Effector memory CD8-positive, alpha-beta T cell (primary cell): ENCODE data around the gene PTPRK.

Experiments used
- ATAC-seq: fragments of 150-1000 bp; cut with Tn5 transposase; replicated peaks from 2 replicates; pipeline ENCODE4 v1.10.0; 2021; ENCODE audit warnings: mild to moderate bottlenecking, moderate library complexity
- DNase-seq, 3 experiments: peaks; one replicate each; pipeline ENCODE4 v3.0.0; 2021
- H3K27ac Mint-ChIP-seq, 2 donors: one replicate each; pipeline ENCODE4 v1.8.0; 2022; ENCODE audit warnings: mild to moderate bottlenecking in 2 of 2, mixed read lengths in 2 of 2, moderate library complexity in 2 of 2
- H3K27me3 Mint-ChIP-seq, 2 donors: one replicate each; pipeline ENCODE4 v1.8.0; 2022; ENCODE audit warnings: mixed read lengths in 2 of 2
- H3K36me3 Mint-ChIP-seq: one replicate; pipeline ENCODE4 v1.8.0; 2022; ENCODE audit warnings: mild to moderate bottlenecking, moderate library complexity, mixed read lengths; ENCODE audit not compliant: insufficient read depth
- H3K4me1 Mint-ChIP-seq, 2 donors: one replicate each; pipeline ENCODE4 v1.8.0; 2022; ENCODE audit warnings: low read depth in 2 of 2, mixed read lengths in 2 of 2
- H3K4me3 Mint-ChIP-seq, 2 donors: one replicate each; pipeline ENCODE4 v1.8.0; 2022; ENCODE audit warnings: mild to moderate bottlenecking in 2 of 2, mixed read lengths in 2 of 2, moderate library complexity in 2 of 2
- H3K9me3 Mint-ChIP-seq, 2 donors: one replicate each; pipeline ENCODE4 v1.8.0; 2022; ENCODE audit warnings: mixed read lengths in 2 of 2

PTPRK gene

GRCh38 chr6:127950566-127951145 is 569.7 kb downstream of the PTPRK start:
- Mint-ChIP-seq H3K4me3 (peak overlapping the region; percentile 70 to 83), H3K27ac (peak overlapping the region; percentile 62 to 93), H3K9me3 (peaks cover 5 to 6% of the 10 kb centered on the region in 2 donors), H3K4me1 (peaks cover 29 to 49% of the 10 kb centered on the region in 2 donors), H3K27me3 (no peaks in the 10 kb centered on the region), H3K36me3 (peaks cover 6% of the 10 kb centered on the region)
- DNase-seq = no peak
- peak; percentile 9 for ATAC-seq

GRCh38 chr6:127949251-127949650 is 571.1 kb downstream of the PTPRK start:
- DNase-seq = no peak
- H3K9me3 Mint-ChIP-seq = peaks cover 5 to 6% of the 10 kb centered on the region in 2 donors
- peaks cover 29 to 36% of the 10 kb centered on the region in 2 donors for H3K4me1 Mint-ChIP-seq
- no peak for ATAC-seq
- H3K27me3 Mint-ChIP-seq = no peaks in the 10 kb centered on the region
- no peak overlapping the region for H3K4me3 Mint-ChIP-seq
- H3K27ac Mint-ChIP-seq = peak overlapping the region in 1 of 2 donors; percentile 93
- peaks cover 6% of the 10 kb centered on the region for H3K36me3 Mint-ChIP-seq

GRCh38 chr6:127946388-127946787 is 574.0 kb downstream of the PTPRK start:
- H3K36me3 Mint-ChIP-seq = no peaks in the 10 kb centered on the region
- peaks cover 17 to 29% of the 10 kb centered on the region in 2 donors for H3K4me1 Mint-ChIP-seq

GRCh38 chr6:127945434-127946097 is 574.8 kb downstream of the PTPRK start:
- Mint-ChIP-seq H3K27me3 (no peaks in the 10 kb centered on the region), H3K36me3 (no peaks in the 10 kb centered on the region), H3K27ac (no peak overlapping the region), H3K9me3 (peaks cover 0 to 6% of the 10 kb centered on the region in 2 donors), H3K4me3 (no peak overlapping the region), H3K4me1 (peaks cover 9 to 21% of the 10 kb centered on the region in 2 donors)
- ATAC-seq (no peak), DNase-seq (no peak)

More at GRCh38 chr6:127946388-127946787, 574.0 kb downstream of the PTPRK start:
- Mint-ChIP-seq H3K4me3 (no peak overlapping the region), H3K27ac (no peak overlapping the region), H3K27me3 (no peaks in the 10 kb centered on the region), H3K9me3 (peaks cover 5 to 6% of the 10 kb centered on the region in 2 donors)
- no peak for DNase-seq
- no peak for ATAC-seq

- DNase-seq (no peak), ATAC-seq (no peak)
- Mint-ChIP-seq H3K36me3 (no peaks in the 10 kb centered on the region), H3K4me3 (no peak overlapping the region), H3K9me3 (peaks cover 0 to 2% of the 10 kb centered on the region in 2 donors), H3K4me1 (peaks cover 7 to 29% of the 10 kb centered on the region in 2 donors), H3K27me3 (no peaks in the 10 kb centered on the region), H3K27ac (no peak overlapping the region)
Observed at GRCh38 chr6:127941228-127941627, 579.2 kb downstream of the PTPRK start.

- Mint-ChIP-seq H3K36me3 (no peaks in the 10 kb centered on the region), H3K4me1 (peaks cover 12 to 35% of the 10 kb centered on the region in 2 donors), H3K4me3 (peak overlapping the region in 1 of 2 donors; percentile 9), H3K9me3 (no peaks in the 10 kb centered on the region), H3K27ac (peak overlapping the region; percentile 79 to 80), H3K27me3 (no peaks in the 10 kb centered on the region)
- DNase-seq (no peak), ATAC-seq (peak; percentile 52)
Observed at GRCh38 chr6:127939442-127940066, 580.8 kb downstream of the PTPRK start.

GRCh38 chr6:127938701-127939100 is 581.7 kb downstream of the PTPRK start:
- Mint-ChIP-seq H3K4me1 (peaks cover 19 to 42% of the 10 kb centered on the region in 2 donors), H3K4me3 (peak overlapping the region; percentile 13 to 21), H3K36me3 (no peaks in the 10 kb centered on the region), H3K9me3 (no peaks in the 10 kb centered on the region), H3K27me3 (no peaks in the 10 kb centered on the region), H3K27ac (peak overlapping the region; percentile 79 to 80)
- no peak for DNase-seq
- no peak for ATAC-seq

GRCh38 chr6:127937747-127938146 is 582.7 kb downstream of the PTPRK start:
- Mint-ChIP-seq H3K36me3 (no peaks in the 10 kb centered on the region), H3K27ac (peak overlapping the region; percentile 79 to 80), H3K4me3 (peak overlapping the region in 1 of 2 donors; percentile 21), H3K4me1 (peaks cover 24 to 52% of the 10 kb centered on the region in 2 donors), H3K27me3 (no peaks in the 10 kb centered on the region), H3K9me3 (peaks cover 0 to 5% of the 10 kb centered on the region in 2 donors)
- no peak for ATAC-seq
- DNase-seq = no peak

GRCh38 chr6:127937102-127937501 is 583.3 kb downstream of the PTPRK start:
- Mint-ChIP-seq H3K9me3 (peaks cover 0 to 7% of the 10 kb centered on the region in 2 donors), H3K4me1 (peaks cover 27 to 50% of the 10 kb centered on the region in 2 donors), H3K4me3 (no peak overlapping the region), H3K36me3 (no peaks in the 10 kb centered on the region), H3K27ac (peak overlapping the region in 1 of 2 donors; percentile 80), H3K27me3 (no peaks in the 10 kb centered on the region)
- ATAC-seq (no peak), DNase-seq (no peak)

- no peaks in the 10 kb centered on the region for H3K36me3 Mint-ChIP-seq
- DNase-seq = no peak
- no peaks in the 10 kb centered on the region for H3K27me3 Mint-ChIP-seq
- peak overlapping the region; percentile 63 to 67 for H3K4me3 Mint-ChIP-seq
- peak overlapping the region; percentile 81 to 88 for H3K27ac Mint-ChIP-seq
- peaks cover 0 to 7% of the 10 kb centered on the region in 2 donors for H3K9me3 Mint-ChIP-seq
- H3K4me1 Mint-ChIP-seq = peaks cover 27 to 50% of the 10 kb centered on the region in 2 donors
- ATAC-seq = no peak
Observed at GRCh38 chr6:127934956-127935355, 585.4 kb downstream of the PTPRK start.

- Mint-ChIP-seq H3K4me1 (peaks cover 27 to 46% of the 10 kb centered on the region in 2 donors), H3K27ac (peak overlapping the region; percentile 81 to 88), H3K36me3 (no peaks in the 10 kb centered on the region), H3K4me3 (peak overlapping the region; percentile 63 to 67), H3K9me3 (peaks cover 0 to 9% of the 10 kb centered on the region in 2 donors), H3K27me3 (no peaks in the 10 kb centered on the region)
- DNase-seq = peak; percentile 20 to 46 (median 28)
- peak; percentile 88 for ATAC-seq
Observed at GRCh38 chr6:127933852-127934840, 586.3 kb downstream of the PTPRK start.

- Mint-ChIP-seq H3K9me3 (peaks cover 5 to 16% of the 10 kb centered on the region in 2 donors), H3K4me1 (peaks cover 21 to 36% of the 10 kb centered on the region in 2 donors), H3K27me3 (no peaks in the 10 kb centered on the region), H3K36me3 (no peaks in the 10 kb centered on the region), H3K27ac (peak overlapping the region; percentile 81 to 88), H3K4me3 (peak overlapping the region; percentile 8 to 67)
- no peak for ATAC-seq
- no peak for DNase-seq
Observed at GRCh38 chr6:127933137-127933536, 587.3 kb downstream of the PTPRK start.

- DNase-seq = no peak
- ATAC-seq = no peak
- Mint-ChIP-seq H3K4me3 (peak overlapping the region; percentile 8 to 67), H3K4me1 (peaks cover 19 to 32% of the 10 kb centered on the region in 2 donors), H3K9me3 (peaks cover 5 to 16% of the 10 kb centered on the region in 2 donors), H3K27me3 (no peaks in the 10 kb centered on the region), H3K27ac (peak overlapping the region; percentile 68 to 81), H3K36me3 (no peaks in the 10 kb centered on the region)
Observed at GRCh38 chr6:127932708-127933107, 587.7 kb downstream of the PTPRK start.
